HUES64 (cell line): ENCODE data around the gene ARID2.

ENCODE experiments used
- H3K27ac ChIP-seq: 2 replicates; pipeline ENCODE4 v1.7.0; 2013; ENCODE audit warnings: low read depth, low read length, inconsistent platforms
- H3K27me3 ChIP-seq: 2 replicates; pipeline ENCODE4 v1.6.1; 2013; ENCODE audit warnings: mild to moderate bottlenecking, low read length; ENCODE audit not compliant: insufficient read depth
- H3K36me3 ChIP-seq: 2 replicates; pipeline ENCODE4 v1.6.1; 2013; ENCODE audit warnings: mild to moderate bottlenecking, low read length; ENCODE audit not compliant: insufficient read depth
- H3K4me1 ChIP-seq: 2 replicates; pipeline ENCODE4 v1.6.1; 2013; ENCODE audit warnings: mild to moderate bottlenecking, low read length, moderate library complexity; ENCODE audit not compliant: insufficient read depth
- H3K4me3 ChIP-seq: 2 replicates; pipeline ENCODE4 v1.5.1; 2013; ENCODE audit warnings: mild to moderate bottlenecking, low read length, moderate library complexity
- H3K9ac ChIP-seq: 2 replicates; pipeline ENCODE4 v1.6.1; 2013; ENCODE audit warnings: mild to moderate bottlenecking, low read depth, low read length
- H3K9me3 ChIP-seq: 2 replicates; pipeline ENCODE4 v1.6.1; 2013; ENCODE audit warnings: low read depth, low read length; ENCODE audit not compliant: insufficient read depth
- WGBS: fragments of 150-250, 120-280 bp; methylation state at CpG from one replicate; pipeline ENCODE4 v1.1.7; 2013; ENCODE audit warnings: missing lambda C conversion rate; 5-methylcytosine and 5-hydroxymethylcytosine counted together

ARID2 gene

GRCh38 chr12:45773747-45774146, 44.2 kb downstream of the ARID2 start:
- Histone ChIP-seq H3K27ac (no peak overlapping the region), H3K4me1 (peaks cover 15% of the 10 kb centered on the region; the same call in 1 of the 2 replicates), H3K27me3 (no peaks in the 10 kb centered on the region), H3K9me3 (peaks cover 10% of the 10 kb centered on the region; the same call in 1 of the 2 replicates), H3K4me3 (no peak overlapping the region), H3K9ac (no peak overlapping the region), H3K36me3 (peaks cover 9% of the 10 kb centered on the region; the same call in 1 of the 2 replicates)
- no CpG with 5 or more reads among the region's 1 CpG for WGBS

GRCh38 chr12:45774508-45775162, 45.1 kb downstream of the ARID2 start:
- Histone ChIP-seq H3K9ac (no peak overlapping the region), H3K27me3 (no peaks in the 10 kb centered on the region), H3K27ac (no peak overlapping the region), H3K4me3 (no peak overlapping the region), H3K4me1 (peaks cover 15% of the 10 kb centered on the region; the same call in 1 of the 2 replicates), H3K9me3 (peaks cover 5% of the 10 kb centered on the region; the same call in 1 of the 2 replicates), H3K36me3 (peaks cover 1% of the 10 kb centered on the region; the same call in 1 of the 2 replicates)
- WGBS: 93% methylated on average over 4 of the region's 5 CpGs

GRCh38 chr12:45775465-45775864, 46.0 kb downstream of the ARID2 start:
- WGBS: 100% methylated on average over 1 of the region's 1 CpG
- Histone ChIP-seq H3K27ac (no peak overlapping the region), H3K9ac (no peak overlapping the region), H3K9me3 (0 out of 2 replicates have a peak, but pooled peaks cover under 1% of the 10 kb centered on the region), H3K27me3 (no peaks in the 10 kb centered on the region), H3K36me3 (no peaks in the 10 kb centered on the region), H3K4me3 (no peak overlapping the region), H3K4me1 (peaks cover 15% of the 10 kb centered on the region; the same call in 1 of the 2 replicates)

- WGBS: 48% methylated on average over 2 of the region's 2 CpGs
- 0 out of 2 replicates have a peak overlapping the region, but pooled peaks have one; percentile 21 for H3K27ac ChIP-seq
- no peaks in the 10 kb centered on the region for H3K27me3 ChIP-seq
- H3K9me3 ChIP-seq: no peaks in the 10 kb centered on the region
- H3K4me3 ChIP-seq: no peak overlapping the region
- H3K9ac ChIP-seq: no peak overlapping the region
- no peaks in the 10 kb centered on the region for H3K36me3 ChIP-seq
- H3K4me1 ChIP-seq: peaks cover 15% of the 10 kb centered on the region; the same call in 1 of the 2 replicates
Measured at GRCh38 chr12:45775964-45776363, 46.5 kb downstream of the ARID2 start.

- Histone ChIP-seq H3K9me3 (no peaks in the 10 kb centered on the region), H3K4me1 (peaks cover 22% of the 10 kb centered on the region; the same call in 1 of the 2 replicates), H3K27me3 (no peaks in the 10 kb centered on the region), H3K36me3 (no peaks in the 10 kb centered on the region), H3K9ac (no peak overlapping the region), H3K27ac (no peak overlapping the region), H3K4me3 (no peak overlapping the region)
Measured at GRCh38 chr12:45779936-45780335, 50.4 kb downstream of the ARID2 start.

GRCh38 chr12:45781080-45781479, 51.6 kb downstream of the ARID2 start:
- Histone ChIP-seq H3K36me3 (no peaks in the 10 kb centered on the region), H3K9ac (no peak overlapping the region), H3K4me1 (peaks cover 13% of the 10 kb centered on the region; the same call in 1 of the 2 replicates), H3K27me3 (no peaks in the 10 kb centered on the region), H3K9me3 (no peaks in the 10 kb centered on the region), H3K27ac (no peak overlapping the region), H3K4me3 (no peak overlapping the region)

GRCh38 chr12:45785315-45785714, 55.8 kb downstream of the ARID2 start:
- Histone ChIP-seq H3K36me3 (no peaks in the 10 kb centered on the region), H3K27ac (no peak overlapping the region), H3K4me1 (peaks cover 10% of the 10 kb centered on the region; the same call in 1 of the 2 replicates), H3K9me3 (no peaks in the 10 kb centered on the region), H3K9ac (no peak overlapping the region), H3K4me3 (no peak overlapping the region), H3K27me3 (no peaks in the 10 kb centered on the region)
- WGBS: 92% methylated on average over 4 of the region's 4 CpGs

GRCh38 chr12:45789025-45789424, 59.5 kb downstream of the ARID2 start:
- Histone ChIP-seq H3K27ac (no peak overlapping the region), H3K9ac (no peak overlapping the region), H3K4me3 (no peak overlapping the region), H3K36me3 (no peaks in the 10 kb centered on the region), H3K9me3 (no peaks in the 10 kb centered on the region), H3K27me3 (no peaks in the 10 kb centered on the region), H3K4me1 (no peaks in the 10 kb centered on the region)

GRCh38 chr12:45794422-45794821, 64.9 kb downstream of the ARID2 start:
- Histone ChIP-seq H3K9ac (no peak overlapping the region), H3K4me3 (no peak overlapping the region), H3K27ac (no peak overlapping the region), H3K36me3 (peaks cover 4% of the 10 kb centered on the region; the same call in 1 of the 2 replicates), H3K9me3 (no peaks in the 10 kb centered on the region), H3K4me1 (no peaks in the 10 kb centered on the region), H3K27me3 (no peaks in the 10 kb centered on the region)
- 95% methylated on average over 5 of the region's 5 CpGs for WGBS

- Histone ChIP-seq H3K27me3 (no peaks in the 10 kb centered on the region), H3K9ac (no peak overlapping the region), H3K4me3 (no peak overlapping the region), H3K36me3 (peaks cover 8% of the 10 kb centered on the region; the same call in 1 of the 2 replicates), H3K4me1 (no peaks in the 10 kb centered on the region), H3K27ac (no peak overlapping the region), H3K9me3 (no peaks in the 10 kb centered on the region)
- 100% methylated on average over 1 of the region's 2 CpGs for whole genome bisulfite sequencing
Measured at GRCh38 chr12:45801625-45802024, 72.1 kb downstream of the ARID2 start.

- Histone ChIP-seq H3K9me3 (no peaks in the 10 kb centered on the region), H3K27me3 (no peaks in the 10 kb centered on the region), H3K4me1 (no peaks in the 10 kb centered on the region)
Measured at GRCh38 chr12:45803111-45803510, 73.6 kb downstream of the ARID2 start.

More at GRCh38 chr12:45803111-45803510, 73.6 kb downstream of the ARID2 start:
- Histone ChIP-seq H3K4me3 (no peak overlapping the region), H3K36me3 (peaks cover 8% of the 10 kb centered on the region; the same call in 1 of the 2 replicates), H3K27ac (no peak overlapping the region), H3K9ac (no peak overlapping the region)
